ENCODE measurements around the gene GRAP2. TPM values are rescaled to one million over a fixed set of nuclear protein-coding genes. Genes with fewer than 3 reads are reported as not detected.
"Not testable (repeated sequence)": the region's sequence is repeated elsewhere in the genome, so short reads cannot be mapped to it uniquely, and the experiment has no call there.

GRAP2 gene
- polyA plus RNA-seq, 1 donor, result 1.8 TPM

- Histone ChIP-seq H3K4me1 (ENCODE audit: control insufficient read depth, insufficient read depth, low read length) (peaks cover 13% of the 10 kb centered on the region), H3K36me3 (ENCODE audit: control insufficient read depth, insufficient read depth, low read length) (no peaks in the 10 kb centered on the region), H3K27me3 (ENCODE audit: control insufficient read depth, insufficient read depth, low read length) (no peaks in the 10 kb centered on the region), H3K27ac (ENCODE audit: low read length) (no peak overlapping the region), H3K9me3 (ENCODE audit: control insufficient read depth, low read depth, low read length) (no peaks in the 10 kb centered on the region), H3K4me3 (ENCODE audit: low read length) (no peak overlapping the region)
- no peak for DNase-seq
- no CpG with 5 or more reads among the region's 11 CpGs for WGBS (ENCODE audit: insufficient coverage, low lambda C conversion rate)
These were observed 43.3 kb downstream of the GRAP2 start for GRCh38 chr22:39943953-39944872.

GRCh38 chr22:39946126-39946502 is 45.2 kb downstream of the GRAP2 start:
- Histone ChIP-seq H3K4me3 (ENCODE audit: low read length) (no peak overlapping the region), H3K27ac (ENCODE audit: low read length) (no peak overlapping the region), H3K9me3 (ENCODE audit: control insufficient read depth, low read depth, low read length) (no peaks in the 10 kb centered on the region), H3K36me3 (ENCODE audit: control insufficient read depth, insufficient read depth, low read length) (no peaks in the 10 kb centered on the region), H3K27me3 (ENCODE audit: control insufficient read depth, insufficient read depth, low read length) (no peaks in the 10 kb centered on the region), H3K4me1 (ENCODE audit: control insufficient read depth, insufficient read depth, low read length) (peaks cover 13% of the 10 kb centered on the region)
- no peak for DNase-seq
- 100% methylated on average over 1 of the region's 4 CpGs for WGBS (ENCODE audit: insufficient coverage, low lambda C conversion rate)

GRCh38 chr22:39946503-39947219 is 45.8 kb downstream of the GRAP2 start:
- H3K9me3 ChIP-seq (ENCODE audit: control insufficient read depth, low read depth, low read length), result no peaks in the 10 kb centered on the region
- peak in 1 of 2 donors; percentile 52 for DNase-seq
- peaks cover 13% of the 10 kb centered on the region for H3K4me1 ChIP-seq (ENCODE audit: control insufficient read depth, insufficient read depth, low read length)
- H3K27me3 ChIP-seq (ENCODE audit: control insufficient read depth, insufficient read depth, low read length), result no peaks in the 10 kb centered on the region
- no CpG with 5 or more reads among the region's 8 CpGs for WGBS (ENCODE audit: insufficient coverage, low lambda C conversion rate)
- H3K27ac ChIP-seq (ENCODE audit: low read length), result no peak overlapping the region
- H3K4me3 ChIP-seq (ENCODE audit: low read length), result no peak overlapping the region
- no peaks in the 10 kb centered on the region for H3K36me3 ChIP-seq (ENCODE audit: control insufficient read depth, insufficient read depth, low read length)

- Histone ChIP-seq H3K4me3 (ENCODE audit: low read length) (no peak overlapping the region), H3K4me1 (ENCODE audit: control insufficient read depth, insufficient read depth, low read length) (peaks cover 13% of the 10 kb centered on the region), H3K27me3 (ENCODE audit: control insufficient read depth, insufficient read depth, low read length) (no peaks in the 10 kb centered on the region), H3K9me3 (ENCODE audit: control insufficient read depth, low read depth, low read length) (no peaks in the 10 kb centered on the region), H3K27ac (ENCODE audit: low read length) (no peak overlapping the region), H3K36me3 (ENCODE audit: control insufficient read depth, insufficient read depth, low read length) (no peaks in the 10 kb centered on the region)
- DNase-seq, result no peak
- WGBS (ENCODE audit: insufficient coverage, low lambda C conversion rate), result no CpG with 5 or more reads among the region's 8 CpGs
These were observed 46.6 kb downstream of the GRAP2 start for GRCh38 chr22:39947220-39948216.

GRCh38 chr22:39949964-39950737 is 49.3 kb downstream of the GRAP2 start:
- DNase-seq, result no peak
- Histone ChIP-seq H3K27ac (ENCODE audit: low read length) (no peak overlapping the region), H3K4me1 (ENCODE audit: control insufficient read depth, insufficient read depth, low read length) (peaks cover 13% of the 10 kb centered on the region), H3K27me3 (ENCODE audit: control insufficient read depth, insufficient read depth, low read length) (no peaks in the 10 kb centered on the region), H3K4me3 (ENCODE audit: low read length) (no peak overlapping the region), H3K9me3 (ENCODE audit: control insufficient read depth, low read depth, low read length) (no peaks in the 10 kb centered on the region), H3K36me3 (ENCODE audit: control insufficient read depth, insufficient read depth, low read length) (no peaks in the 10 kb centered on the region)
- WGBS (ENCODE audit: insufficient coverage, low lambda C conversion rate), result 60% methylated on average over 1 of the region's 8 CpGs

GRCh38 chr22:39951603-39952293 is 50.9 kb downstream of the GRAP2 start:
- not testable (repeated sequence) for DNase-seq
- 67% methylated on average over 3 of the region's 11 CpGs for WGBS (ENCODE audit: insufficient coverage, low lambda C conversion rate)

GRCh38 chr22:39952347-39952746 is 51.5 kb downstream of the GRAP2 start:
- Histone ChIP-seq H3K4me1 (ENCODE audit: control insufficient read depth, insufficient read depth, low read length) (peaks cover 2% of the 10 kb centered on the region), H3K9me3 (ENCODE audit: control insufficient read depth, low read depth, low read length) (no peaks in the 10 kb centered on the region), H3K36me3 (ENCODE audit: control insufficient read depth, insufficient read depth, low read length) (no peaks in the 10 kb centered on the region), H3K4me3 (ENCODE audit: low read length) (no peak overlapping the region), H3K27me3 (ENCODE audit: control insufficient read depth, insufficient read depth, low read length) (no peaks in the 10 kb centered on the region), H3K27ac (ENCODE audit: low read length) (no peak overlapping the region)
- no peak for DNase-seq
- WGBS (ENCODE audit: insufficient coverage, low lambda C conversion rate), result no CpG with 5 or more reads among the region's 6 CpGs

More at GRCh38 chr22:39951603-39952293, 50.9 kb downstream of the GRAP2 start:
- not testable (repeated sequence) for H3K4me3 ChIP-seq (ENCODE audit: low read length); H3K27ac ChIP-seq (ENCODE audit: low read length); H3K9me3 ChIP-seq (ENCODE audit: control insufficient read depth, low read depth, low read length); H3K4me1 ChIP-seq (ENCODE audit: control insufficient read depth, insufficient read depth, low read length); H3K27me3 ChIP-seq (ENCODE audit: control insufficient read depth, insufficient read depth, low read length); H3K36me3 ChIP-seq (ENCODE audit: control insufficient read depth, insufficient read depth, low read length)

GRCh38 chr22:39953101-39953500 is 52.2 kb downstream of the GRAP2 start:
- no CpG with 5 or more reads among the region's 2 CpGs for WGBS (ENCODE audit: insufficient coverage, low lambda C conversion rate)
- Histone ChIP-seq H3K27me3 (ENCODE audit: control insufficient read depth, insufficient read depth, low read length) (no peaks in the 10 kb centered on the region), H3K4me3 (ENCODE audit: low read length) (no peak overlapping the region), H3K36me3 (ENCODE audit: control insufficient read depth, insufficient read depth, low read length) (no peaks in the 10 kb centered on the region), H3K9me3 (ENCODE audit: control insufficient read depth, low read depth, low read length) (no peaks in the 10 kb centered on the region), H3K4me1 (ENCODE audit: control insufficient read depth, insufficient read depth, low read length) (no peaks in the 10 kb centered on the region), H3K27ac (ENCODE audit: low read length) (no peak overlapping the region)
- DNase-seq, result no peak

GRCh38 chr22:39954584-39955055 is 53.7 kb downstream of the GRAP2 start:
- Histone ChIP-seq H3K27me3 (ENCODE audit: control insufficient read depth, insufficient read depth, low read length) (no peaks in the 10 kb centered on the region), H3K4me3 (ENCODE audit: low read length) (no peak overlapping the region), H3K36me3 (ENCODE audit: control insufficient read depth, insufficient read depth, low read length) (no peaks in the 10 kb centered on the region), H3K27ac (ENCODE audit: low read length) (no peak overlapping the region), H3K4me1 (ENCODE audit: control insufficient read depth, insufficient read depth, low read length) (peaks cover 13% of the 10 kb centered on the region), H3K9me3 (ENCODE audit: control insufficient read depth, low read depth, low read length) (no peaks in the 10 kb centered on the region)
- no CpG with 5 or more reads among the region's 4 CpGs for WGBS (ENCODE audit: insufficient coverage, low lambda C conversion rate)
- no peak for DNase-seq
